Measurements from ENCODE around the gene FAAP100.
A peak's percentile ranks its signal among the peaks of the same experiment; 100 is the strongest.

Gene FAAP100

GRCh38 chr17:81576621-81577277, 24.6 kb upstream of the FAAP100 start:
- DNase-seq = no peak

GRCh38 chr17:81575836-81576235, 23.7 kb upstream of the FAAP100 start:
- DNase-seq = no peak

- no peak for DNase-seq
These were observed 22.4 kb upstream of the FAAP100 start for GRCh38 chr17:81574643-81574956.

GRCh38 chr17:81573794-81574642, 21.9 kb upstream of the FAAP100 start:
- no peak for DNase-seq

- DNase-seq = no peak
These were observed 20.5 kb upstream of the FAAP100 start for GRCh38 chr17:81572563-81573168.

- no peak for DNase-seq
These were observed 18.8 kb upstream of the FAAP100 start for GRCh38 chr17:81570964-81571363.

GRCh38 chr17:81569986-81570514, 17.9 kb upstream of the FAAP100 start:
- DNase-seq = no peak

GRCh38 chr17:81568416-81568815, 16.3 kb upstream of the FAAP100 start:
- DNase-seq = no peak

GRCh38 chr17:81567191-81567590, 15.0 kb upstream of the FAAP100 start:
- DNase-seq = no peak

- DNase-seq = peak; percentile 12
These were observed 14.4 kb upstream of the FAAP100 start for GRCh38 chr17:81566461-81567126.

GRCh38 chr17:81565231-81565630, 13.1 kb upstream of the FAAP100 start:
- no peak for DNase-seq

- DNase-seq = no peak
These were observed 12.6 kb upstream of the FAAP100 start for GRCh38 chr17:81564778-81565177.

GRCh38 chr17:81563861-81564586, 11.9 kb upstream of the FAAP100 start:
- peak; percentile 49 for DNase-seq

GRCh38 chr17:81561494-81561885, 9.3 kb upstream of the FAAP100 start:
- DNase-seq = peak; percentile 22

GRCh38 chr17:81558941-81559806, 7.0 kb upstream of the FAAP100 start:
- DNase-seq = no peak

- DNase-seq = no peak
These were observed 5.9 kb upstream of the FAAP100 start for GRCh38 chr17:81558115-81558468.

GRCh38 chr17:81557276-81558114, 5.3 kb upstream of the FAAP100 start:
- no peak for DNase-seq

- no peak for DNase-seq
These were observed 4.7 kb upstream of the FAAP100 start for GRCh38 chr17:81556863-81557262.

- DNase-seq = peak; percentile 48
These were observed 4.1 kb upstream of the FAAP100 start for GRCh38 chr17:81556175-81556691.

- peak; percentile 55 for DNase-seq
These were observed 1.5 kb upstream of the FAAP100 start for GRCh38 chr17:81553616-81554181.
